Stimulated activated naive CD8-positive, alpha-beta T cell treated with anti-CD3 and anti-CD28 coated beads, Interleukin-15, Interleukin-2, amounts not matched to agents 100 ng/mL and 50 ng/mL, for 24 hours (primary cell): Measurements from ENCODE around the gene KRT34.
"Not testable (repeated sequence)": the region's sequence is repeated elsewhere in the genome, so short reads cannot be mapped to it uniquely, and the experiment has no call there.

ENCODE experiments used
- H3K27ac Mint-ChIP-seq: one replicate; pipeline ENCODE4 v1.8.0; 2021; ENCODE audit warnings: mild to moderate bottlenecking, mixed read lengths
- H3K27me3 Mint-ChIP-seq: one replicate; pipeline ENCODE4 v1.8.0; 2021; ENCODE audit warnings: mixed read lengths
- H3K36me3 Mint-ChIP-seq: one replicate; pipeline ENCODE4 v1.8.0; 2021; ENCODE audit warnings: low read depth, mixed read lengths
- H3K4me1 Mint-ChIP-seq: one replicate; pipeline ENCODE4 v1.8.0; 2021; ENCODE audit warnings: low read depth, mixed read lengths
- H3K4me3 Mint-ChIP-seq: one replicate; pipeline ENCODE4 v1.8.0; 2021; ENCODE audit warnings: mild to moderate bottlenecking, mixed read lengths
- H3K9me3 Mint-ChIP-seq: one replicate; pipeline ENCODE4 v1.8.0; 2021; ENCODE audit warnings: mixed read lengths

The KRT34 gene

DNA sequence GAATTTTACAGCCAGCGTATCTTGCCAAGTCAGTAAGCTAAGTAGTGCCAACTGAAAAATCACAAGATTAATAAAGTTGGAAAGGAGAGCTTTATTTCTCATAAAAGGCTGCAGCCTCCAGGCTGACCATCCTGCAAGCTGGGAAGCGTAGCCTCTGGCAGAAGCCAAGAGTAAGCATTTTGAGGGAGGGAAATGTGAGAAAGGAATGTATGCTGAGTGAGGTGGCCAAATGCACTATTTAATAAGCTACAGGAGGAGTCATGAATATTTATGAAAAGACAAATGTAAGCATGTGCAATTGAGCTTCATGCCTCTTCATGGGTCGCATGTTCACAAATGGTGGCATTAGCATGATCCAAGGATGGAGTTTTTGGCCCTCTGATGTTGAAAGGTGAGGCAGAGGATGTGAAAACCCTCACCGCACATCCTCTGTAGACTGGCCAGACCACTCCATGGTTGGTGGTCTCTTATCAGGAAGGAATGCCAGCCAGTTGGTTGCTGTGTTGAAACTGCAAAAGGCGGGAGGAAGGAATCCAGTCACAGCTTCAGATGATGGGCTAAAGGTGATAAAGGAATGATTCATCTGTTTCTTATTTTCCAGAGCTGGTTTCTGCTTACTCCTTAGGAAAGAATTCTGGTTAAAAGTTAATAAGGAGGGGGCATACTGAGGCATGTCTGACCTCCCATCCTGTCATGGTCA lies 21.7 kb downstream of the KRT34 start:
- no peaks in the 10 kb centered on the region for H3K4me1 Mint-ChIP-seq
- peaks cover 2% of the 10 kb centered on the region for H3K9me3 Mint-ChIP-seq
- H3K27ac Mint-ChIP-seq = no peak overlapping the region
- no peaks in the 10 kb centered on the region for H3K36me3 Mint-ChIP-seq
- H3K27me3 Mint-ChIP-seq = no peaks in the 10 kb centered on the region
- no peak overlapping the region for H3K4me3 Mint-ChIP-seq

DNA sequence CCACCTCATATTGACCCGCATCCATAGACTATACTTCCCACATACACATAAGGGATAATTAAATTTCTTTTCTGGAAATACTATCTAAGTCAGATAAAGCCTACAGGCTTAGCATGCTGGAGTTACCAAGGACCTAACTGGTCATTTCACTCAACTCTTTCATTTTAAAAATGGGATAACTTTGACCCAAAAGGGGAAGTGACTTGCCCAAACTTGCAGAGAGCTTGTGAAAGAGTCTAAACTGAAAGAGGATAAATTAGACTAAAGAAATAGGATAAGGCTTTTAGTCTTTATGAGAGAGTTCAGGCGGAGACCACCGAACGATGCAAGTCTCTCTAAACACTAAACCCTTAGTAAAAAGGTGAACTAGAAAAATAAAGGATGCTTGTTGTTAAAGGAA lies 27.6 kb downstream of the KRT34 start:
- peaks cover 2% of the 10 kb centered on the region for H3K9me3 Mint-ChIP-seq
- H3K4me1 Mint-ChIP-seq = peaks cover 5% of the 10 kb centered on the region
- H3K4me3 Mint-ChIP-seq = no peak overlapping the region
- no peaks in the 10 kb centered on the region for H3K36me3 Mint-ChIP-seq
- no peak overlapping the region for H3K27ac Mint-ChIP-seq
- no peaks in the 10 kb centered on the region for H3K27me3 Mint-ChIP-seq

DNA sequence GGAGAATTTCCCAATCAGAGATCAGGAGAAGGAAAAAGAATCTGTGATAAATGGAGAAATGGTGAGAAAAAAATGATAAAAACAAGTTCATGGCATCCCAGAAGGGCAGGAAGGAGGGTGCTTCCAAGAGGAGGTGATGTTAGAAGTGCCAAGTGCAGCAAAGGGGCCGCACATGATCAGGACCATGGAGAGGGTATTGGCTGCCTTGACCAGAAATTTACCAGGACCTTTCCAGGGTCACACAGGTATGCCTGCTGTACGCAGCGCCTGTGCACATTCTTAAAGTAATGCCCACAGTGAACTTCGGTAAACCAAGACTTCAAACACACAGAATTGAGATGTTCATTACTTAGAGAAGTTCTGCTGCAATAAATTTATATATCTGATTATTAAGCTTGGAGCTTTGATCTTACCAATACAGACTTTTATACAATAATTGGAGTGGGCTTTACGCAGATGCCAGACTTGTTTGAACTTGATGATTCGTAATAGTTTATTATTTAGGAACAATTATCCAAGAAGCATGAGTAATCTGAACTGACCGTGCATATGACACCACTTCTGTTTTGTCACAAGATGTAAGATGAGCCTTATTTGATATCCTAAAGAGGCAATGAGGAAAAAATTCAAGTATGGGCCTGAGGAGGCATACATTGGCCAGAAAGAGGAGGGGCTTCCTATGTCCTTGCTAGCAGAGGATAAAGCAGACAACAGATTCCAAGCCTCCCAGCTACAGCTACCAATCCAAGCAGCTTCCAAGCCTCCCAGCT lies 29.3 kb downstream of the KRT34 start:
- Mint-ChIP-seq H3K27ac (no peak overlapping the region), H3K36me3 (no peaks in the 10 kb centered on the region), H3K4me1 (peaks cover 5% of the 10 kb centered on the region)

DNA sequence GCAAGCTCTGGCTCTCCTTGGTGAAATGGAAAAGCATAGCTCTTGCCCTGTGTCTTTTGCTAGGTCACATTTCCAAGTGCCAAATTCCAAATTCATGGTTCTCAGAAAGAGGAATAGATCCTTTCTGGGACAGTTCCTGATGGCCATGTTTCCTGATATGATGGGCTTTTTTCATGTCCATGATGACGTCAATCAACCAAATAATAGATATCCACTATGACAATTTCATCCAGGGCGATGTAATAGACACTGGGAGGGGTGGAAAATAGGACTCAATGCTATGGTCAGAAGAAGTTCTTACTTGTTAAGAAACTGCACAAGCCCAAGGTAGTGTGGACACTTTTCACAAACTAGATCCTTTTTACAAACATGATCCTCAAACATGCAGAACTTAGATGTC lies 30.9 kb downstream of the KRT34 start:
- Mint-ChIP-seq H3K27me3 (no peaks in the 10 kb centered on the region), H3K27ac (no peak overlapping the region), H3K36me3 (no peaks in the 10 kb centered on the region), H3K4me3 (no peak overlapping the region), H3K4me1 (peaks cover 5% of the 10 kb centered on the region), H3K9me3 (no peaks in the 10 kb centered on the region)

More for the DNA sequence above, 29.3 kb downstream of the KRT34 start:
- no peaks in the 10 kb centered on the region for H3K27me3 Mint-ChIP-seq
- no peak overlapping the region for H3K4me3 Mint-ChIP-seq
- peaks cover 2% of the 10 kb centered on the region for H3K9me3 Mint-ChIP-seq

DNA sequence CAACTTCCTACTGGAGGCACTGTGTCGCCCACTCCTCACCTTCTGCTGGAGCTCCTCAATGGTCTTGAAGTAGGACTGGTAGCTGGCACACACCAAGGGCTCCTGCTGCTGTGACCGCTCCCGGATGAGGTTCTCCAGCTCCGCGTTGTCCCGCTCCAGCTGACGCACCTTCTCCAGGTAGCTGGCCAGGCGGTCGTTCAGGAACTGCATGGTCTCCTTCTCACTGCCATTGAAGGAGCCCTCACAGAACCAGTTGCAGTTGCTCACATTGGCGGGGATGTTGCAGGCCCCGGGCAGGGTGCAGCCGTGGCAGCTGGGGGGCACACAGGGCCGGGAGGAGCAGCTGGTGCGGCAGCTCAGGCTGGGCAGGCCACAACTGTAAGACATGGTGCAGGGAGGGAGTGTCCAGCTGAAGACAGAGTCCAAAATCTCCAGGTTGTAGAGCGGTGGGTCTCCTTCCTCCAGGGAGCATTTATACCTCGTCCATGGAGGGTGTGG lies 31.7 kb downstream of the KRT34 start, which contains the start of gene KRT33A:
KRT33A (minus strand) TSS at position 448 of the 498 bp plus-strand sequence; CDS start at position 387, 61 bp downstream.
- H3K27ac Mint-ChIP-seq, H3K9me3 Mint-ChIP-seq, H3K27me3 Mint-ChIP-seq, H3K4me3 Mint-ChIP-seq, H3K4me1 Mint-ChIP-seq, H3K36me3 Mint-ChIP-seq: not testable (repeated sequence)

DNA sequence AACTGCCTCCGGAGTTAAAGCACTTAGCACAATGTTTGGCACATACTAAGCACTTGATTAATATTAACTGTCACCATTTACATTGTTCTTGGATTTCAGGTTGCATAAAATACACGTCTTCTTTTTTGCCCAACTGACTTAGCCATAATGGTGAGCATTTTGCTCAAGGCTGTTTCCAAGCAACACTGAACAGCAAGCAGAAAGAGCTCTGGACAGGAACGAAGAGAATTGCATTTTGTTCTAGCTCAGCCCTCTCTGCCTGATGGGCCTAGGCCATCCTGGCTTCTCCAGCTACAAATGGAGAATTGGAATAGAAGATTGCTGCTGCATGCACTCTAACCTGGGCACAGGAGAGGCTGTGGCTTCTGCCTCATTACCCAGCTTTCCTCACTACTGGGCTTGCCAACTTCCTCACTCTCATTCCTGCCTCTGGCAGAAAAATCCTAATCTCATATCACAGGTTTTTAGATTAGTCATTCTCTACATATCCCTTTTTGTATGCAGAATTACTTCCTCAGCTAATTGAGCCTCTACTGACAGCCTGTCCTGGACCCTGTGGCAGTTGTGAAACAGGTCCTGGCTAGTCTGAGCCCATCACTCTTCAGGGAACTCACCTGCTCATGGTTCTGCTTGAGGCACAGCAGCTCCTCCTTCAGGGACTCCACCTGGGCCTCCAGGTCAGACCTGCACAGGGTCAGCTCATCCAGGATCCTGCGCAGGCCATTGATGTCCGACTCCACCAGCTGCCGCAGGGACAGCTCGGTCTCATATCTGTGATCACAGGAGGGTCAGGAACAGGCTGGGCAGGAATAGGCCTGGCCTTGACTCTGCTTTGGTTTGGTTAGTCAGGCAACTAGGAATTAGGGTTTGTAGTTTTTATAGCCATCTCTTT lies 34.0 kb downstream of the KRT34 start:
- Mint-ChIP-seq H3K36me3 (peaks cover 2% of the 10 kb centered on the region), H3K4me1 (peaks cover 7% of the 10 kb centered on the region), H3K4me3 (no peak overlapping the region), H3K9me3 (no peaks in the 10 kb centered on the region), H3K27me3 (no peaks in the 10 kb centered on the region), H3K27ac (no peak overlapping the region)

DNA sequence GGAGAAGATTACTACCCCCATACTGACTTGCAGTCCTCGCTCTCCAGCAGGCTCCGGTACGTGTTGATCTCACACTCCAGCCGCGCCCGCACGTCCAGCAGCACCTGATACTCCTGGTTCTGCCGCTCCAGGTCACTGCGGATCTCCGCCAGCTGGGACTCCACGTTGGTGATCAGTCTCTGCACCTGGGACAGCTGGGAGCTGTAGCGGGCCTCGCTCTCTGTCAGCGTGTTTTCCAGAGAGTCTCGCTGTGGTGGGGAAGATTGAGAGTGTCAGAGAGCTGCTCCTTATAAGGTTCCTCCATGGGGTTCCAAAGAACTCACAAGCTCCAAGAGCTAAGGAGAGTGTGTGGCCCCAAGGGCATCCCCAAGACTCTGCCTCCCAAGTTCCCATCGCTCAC lies 35.7 kb downstream of the KRT34 start:
- H3K9me3 Mint-ChIP-seq, H3K4me3 Mint-ChIP-seq, H3K27me3 Mint-ChIP-seq, H3K27ac Mint-ChIP-seq: not testable (repeated sequence)
- Mint-ChIP-seq H3K36me3 (peaks cover 10% of the 10 kb centered on the region), H3K4me1 (peaks cover 17% of the 10 kb centered on the region)

DNA sequence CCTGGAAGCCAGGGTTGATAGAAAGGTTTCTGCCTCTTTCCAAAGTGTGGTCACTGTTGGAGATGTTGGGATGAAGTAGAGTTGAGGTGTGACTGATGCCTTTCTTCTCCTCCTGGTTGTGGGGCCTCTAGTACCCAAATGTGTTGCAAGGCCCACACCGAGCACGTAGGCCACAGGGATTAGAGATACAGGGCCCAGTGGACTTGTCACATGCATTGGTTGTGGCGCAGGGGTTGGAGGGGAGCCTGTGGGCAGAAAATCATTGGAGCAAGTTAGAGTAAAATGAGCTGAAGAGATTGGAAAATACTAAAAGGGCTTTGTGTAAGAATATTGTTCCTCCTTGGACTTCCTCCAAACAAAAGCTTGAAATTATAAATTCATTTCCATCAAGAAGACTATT lies 36.1 kb downstream of the KRT34 start:
- Mint-ChIP-seq H3K36me3 (peaks cover 10% of the 10 kb centered on the region), H3K4me3 (no peak overlapping the region), H3K9me3 (no peaks in the 10 kb centered on the region), H3K27me3 (no peaks in the 10 kb centered on the region), H3K27ac (no peak overlapping the region), H3K4me1 (peaks cover 22% of the 10 kb centered on the region)

DNA sequence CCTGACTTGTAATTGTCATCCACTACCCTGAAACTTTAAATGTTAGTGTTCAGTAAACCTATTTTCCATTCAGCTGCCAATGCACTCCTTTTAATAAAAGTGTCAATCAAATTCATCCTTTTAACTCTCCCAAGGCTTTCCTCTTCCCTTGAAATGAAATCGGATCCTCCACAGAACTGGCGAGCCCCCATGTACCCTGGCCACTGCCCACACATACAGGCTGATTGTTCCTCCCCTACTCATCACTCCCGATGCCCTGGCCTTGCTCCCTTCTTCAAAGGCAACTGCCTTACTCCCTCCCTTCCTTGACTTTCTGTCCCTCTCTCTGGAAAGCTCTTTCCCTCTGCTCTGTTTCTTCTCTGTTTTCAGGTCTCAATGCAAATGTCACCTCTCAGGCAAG lies 39.1 kb downstream of the KRT34 start:
- no peaks in the 10 kb centered on the region for H3K9me3 Mint-ChIP-seq
- peaks cover 50% of the 10 kb centered on the region for H3K4me1 Mint-ChIP-seq
- peaks cover 10% of the 10 kb centered on the region for H3K36me3 Mint-ChIP-seq
- H3K27ac Mint-ChIP-seq = no peak overlapping the region
- no peaks in the 10 kb centered on the region for H3K27me3 Mint-ChIP-seq
- no peak overlapping the region for H3K4me3 Mint-ChIP-seq

DNA sequence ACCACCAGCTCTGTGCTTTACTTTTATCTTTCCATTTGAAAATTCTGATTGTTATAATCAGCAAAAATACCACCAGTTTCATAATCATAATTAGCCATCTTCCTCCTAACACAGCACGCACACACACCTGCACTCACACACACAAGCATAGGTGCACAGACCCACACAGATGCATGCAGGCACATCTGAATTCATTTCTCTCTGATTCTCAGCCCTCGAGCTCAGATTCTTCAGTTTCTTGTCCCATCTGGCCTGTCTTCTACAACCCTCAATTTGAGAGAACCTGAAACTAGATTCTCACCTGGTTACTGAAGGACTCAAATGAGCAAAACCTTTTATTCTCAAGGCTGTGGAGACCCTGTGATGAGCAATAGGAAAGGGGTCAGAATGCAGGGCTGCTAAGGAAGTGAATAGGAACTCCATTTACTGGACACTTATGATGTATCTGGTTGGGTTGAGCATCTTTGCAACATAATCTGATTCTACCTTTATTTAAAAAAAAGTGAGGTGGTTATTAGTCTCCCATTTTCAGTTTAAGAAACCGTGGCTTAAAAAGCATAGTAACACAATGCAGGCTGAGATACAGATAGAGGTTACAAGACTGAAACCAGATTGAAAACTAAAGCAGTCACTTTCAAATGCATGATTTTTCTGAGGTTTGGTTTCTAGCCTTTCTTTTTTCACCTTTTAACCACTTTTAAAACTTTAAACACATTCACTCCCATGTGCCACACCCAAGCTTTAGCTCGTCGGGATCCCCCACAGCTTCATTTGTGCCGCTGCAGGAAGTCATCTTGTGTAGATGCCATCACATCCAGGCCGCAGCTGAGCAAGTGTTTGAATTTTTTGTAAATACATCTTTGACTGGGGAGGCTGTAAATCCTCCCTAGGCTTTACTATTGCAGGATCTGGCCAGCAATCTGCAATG lies 40.9 kb downstream of the KRT34 start:
- peaks cover 52% of the 10 kb centered on the region for H3K4me1 Mint-ChIP-seq
- no peaks in the 10 kb centered on the region for H3K27me3 Mint-ChIP-seq
- H3K36me3 Mint-ChIP-seq = peaks cover 10% of the 10 kb centered on the region
- no peaks in the 10 kb centered on the region for H3K9me3 Mint-ChIP-seq
- H3K4me3 Mint-ChIP-seq = no peak overlapping the region
- no peak overlapping the region for H3K27ac Mint-ChIP-seq

DNA sequence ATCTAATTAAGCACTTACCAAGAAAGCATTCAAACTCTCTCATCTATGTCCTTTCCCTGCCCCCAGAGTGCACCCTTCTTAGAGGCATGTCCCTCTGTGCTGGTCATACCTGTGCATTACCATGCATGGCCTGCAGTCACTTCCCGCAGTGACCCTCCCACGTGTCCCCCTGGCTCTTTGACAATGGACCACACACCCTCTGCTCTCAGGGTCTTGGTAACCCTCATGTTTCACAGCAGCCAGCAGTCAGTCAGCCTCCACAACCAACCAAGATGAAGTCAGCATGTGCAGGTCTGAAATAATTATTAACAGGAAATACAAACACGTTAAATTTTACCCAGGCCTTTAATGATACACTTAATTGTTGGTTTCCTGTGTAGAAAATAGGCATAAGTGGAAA lies 41.6 kb downstream of the KRT34 start:
- Mint-ChIP-seq H3K36me3 (peaks cover 10% of the 10 kb centered on the region), H3K27ac (no peak overlapping the region), H3K4me1 (peaks cover 58% of the 10 kb centered on the region), H3K27me3 (no peaks in the 10 kb centered on the region), H3K4me3 (no peak overlapping the region), H3K9me3 (no peaks in the 10 kb centered on the region)

DNA sequence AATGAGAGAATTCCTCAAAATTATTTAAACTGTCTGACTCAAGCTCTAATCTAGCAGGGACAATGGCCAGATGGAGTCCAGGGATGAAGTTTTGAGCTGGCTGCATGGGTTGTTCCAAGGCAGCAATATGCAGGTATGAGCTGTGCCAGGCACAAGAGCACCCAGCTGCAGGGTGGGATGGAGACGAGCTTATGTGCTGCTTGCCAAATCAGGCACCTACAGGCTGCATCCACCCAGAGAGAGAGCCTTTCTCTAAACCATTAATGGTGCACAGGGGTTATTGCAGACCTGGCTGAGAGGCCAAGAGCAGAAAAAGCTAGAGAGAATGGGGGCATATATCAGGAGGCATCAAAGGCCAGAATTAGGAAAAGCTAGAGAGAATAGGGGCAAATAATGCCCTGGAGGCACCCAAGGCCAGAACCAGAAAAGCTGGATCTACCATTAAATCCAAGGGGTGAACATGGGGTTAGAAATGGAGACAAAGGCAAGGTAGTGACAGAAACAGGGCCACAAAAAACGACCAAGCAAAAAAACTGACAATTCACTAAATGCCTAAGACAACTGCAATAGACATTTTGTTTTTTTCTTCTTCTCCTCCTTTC lies 42.4 kb downstream of the KRT34 start:
- Mint-ChIP-seq H3K27ac (no peak overlapping the region), H3K4me1 (peaks cover 66% of the 10 kb centered on the region), H3K27me3 (no peaks in the 10 kb centered on the region), H3K9me3 (no peaks in the 10 kb centered on the region), H3K36me3 (peaks cover 10% of the 10 kb centered on the region), H3K4me3 (no peak overlapping the region)

DNA sequence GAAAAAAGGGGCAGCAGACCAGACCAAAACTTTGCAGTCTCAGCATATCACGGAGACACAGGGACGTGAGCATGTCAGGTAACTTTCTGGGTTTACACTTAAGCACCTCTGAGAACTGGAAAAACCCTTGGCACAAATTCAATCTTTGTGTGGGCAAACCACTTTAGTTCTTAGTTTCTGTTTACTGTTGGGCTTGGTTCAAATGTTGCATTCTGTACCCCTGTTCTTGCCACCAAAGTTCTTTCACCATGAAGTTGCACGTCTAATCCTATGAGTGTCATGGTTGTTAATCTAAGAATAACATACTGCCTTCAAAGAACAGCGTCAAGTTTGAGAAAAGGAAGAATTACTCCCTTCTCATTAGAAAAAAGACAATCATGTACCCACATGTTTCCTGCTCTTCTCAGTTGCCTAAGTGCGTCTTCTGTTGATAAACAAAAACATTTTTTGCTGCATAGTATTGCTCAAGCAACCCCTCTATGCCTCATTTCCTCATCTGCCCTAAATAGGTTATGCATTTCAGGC lies 43.1 kb downstream of the KRT34 start:
- Mint-ChIP-seq H3K4me3 (no peak overlapping the region), H3K36me3 (peaks cover 10% of the 10 kb centered on the region), H3K4me1 (peaks cover 72% of the 10 kb centered on the region), H3K9me3 (no peaks in the 10 kb centered on the region), H3K27ac (no peak overlapping the region), H3K27me3 (no peaks in the 10 kb centered on the region)
